Superior temporal gyrus (tissue), 1 donor: Measurements from ENCODE around the gene PROSER1.
"Not testable (repeated sequence)": the region's sequence is repeated elsewhere in the genome, so short reads cannot be mapped to it uniquely, and the experiment has no call there.

ENCODE experiments used
- DNase-seq: peaks from one replicate; pipeline ENCODE4 v3.0.0-alpha.2; 2016; ENCODE audit errors: extremely low spot score

PROSER1 gene

GRCh38 chr13:39037880-39038568, at the start of gene PROSER1, which contains the start of gene NHLRC3:
TSS of gene PROSER1 (minus strand) at chr13:39038089. CDS start at chr13:39037242, 847 bp downstream.
TSS of gene NHLRC3 (plus strand) at chr13:39038456. CDS start at chr13:39038640, 184 bp downstream.
- DNase-seq: peak; percentile 99

DNA sequence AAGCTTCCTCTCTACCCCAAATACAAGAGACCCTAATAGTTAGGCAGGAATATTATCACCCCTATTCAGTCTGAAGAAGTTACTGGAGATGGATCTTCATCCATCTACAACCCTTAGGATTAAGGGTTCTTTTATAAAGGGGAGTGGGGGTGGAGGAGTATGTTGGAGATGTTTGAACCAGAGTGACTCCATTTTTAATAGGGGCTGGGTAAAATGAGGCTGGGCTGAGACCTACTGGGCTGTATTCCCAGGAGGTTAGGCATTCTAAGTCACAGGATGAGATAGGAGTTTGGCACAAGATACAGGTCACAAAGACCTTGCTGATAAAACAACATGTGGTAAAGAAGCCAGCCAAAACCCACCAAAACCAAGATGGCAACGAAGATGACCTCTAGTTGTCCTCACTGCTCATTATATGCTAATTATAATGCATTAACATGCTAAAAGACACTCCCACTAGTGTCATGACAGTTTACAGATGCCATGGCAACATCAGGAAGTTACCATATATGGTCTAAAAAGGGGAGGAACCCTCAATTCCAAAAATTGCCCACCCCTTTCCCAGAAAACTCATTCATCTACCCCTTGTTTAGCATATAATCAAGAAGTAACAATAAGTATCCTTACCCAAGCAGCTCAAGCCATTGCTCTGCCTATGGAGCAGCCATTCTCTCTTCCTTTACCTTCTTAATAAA, 48.5 kb upstream of the PROSER1 start:
- DNase-seq: not testable (repeated sequence)

GRCh38 chr13:39073983-39074382, 36.1 kb upstream of the PROSER1 start:
- no peak for DNase-seq

DNA sequence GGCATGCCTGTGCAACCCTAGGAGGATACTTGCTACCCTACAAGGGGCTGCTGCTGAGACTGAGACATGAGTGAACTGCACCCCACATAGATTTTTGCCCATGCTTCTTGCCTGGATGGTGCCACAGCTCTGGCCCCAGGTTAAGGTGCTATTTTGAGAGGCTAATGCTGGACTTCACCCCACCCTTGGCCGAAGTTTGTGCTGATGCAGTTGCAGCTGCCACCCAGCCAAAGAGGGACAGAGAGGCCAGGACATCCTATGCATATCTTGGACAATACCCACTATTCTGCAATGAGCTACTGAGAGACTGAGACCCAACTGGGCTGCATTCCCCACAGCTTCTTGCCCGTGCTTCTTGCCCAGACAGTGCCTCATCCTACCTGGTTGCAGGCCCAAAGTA, 35.0 kb upstream of the PROSER1 start:
- no peak for DNase-seq

GRCh38 chr13:39062004-39062403, 24.1 kb upstream of the PROSER1 start:
- DNase-seq: no peak

DNA sequence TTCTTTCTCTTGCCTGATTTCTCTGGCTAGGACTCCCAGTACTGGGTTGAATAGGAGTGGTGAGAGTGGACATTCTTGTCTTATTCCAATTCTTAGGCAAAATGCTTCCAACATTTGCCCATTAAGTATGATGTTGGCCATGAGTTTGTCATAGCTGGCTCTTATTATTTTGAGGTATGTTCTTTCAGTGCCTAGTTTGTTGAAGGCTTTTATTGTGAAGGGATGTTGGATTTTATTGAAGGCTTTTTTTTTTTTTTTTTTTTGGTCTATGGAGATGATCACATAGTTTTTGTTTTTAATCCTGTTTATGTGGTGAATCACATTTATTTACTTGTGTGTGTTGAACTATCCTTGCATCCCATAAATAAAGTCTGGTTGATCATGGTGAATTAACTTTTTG, 20.2 kb upstream of the PROSER1 start:
- no peak for DNase-seq

DNA sequence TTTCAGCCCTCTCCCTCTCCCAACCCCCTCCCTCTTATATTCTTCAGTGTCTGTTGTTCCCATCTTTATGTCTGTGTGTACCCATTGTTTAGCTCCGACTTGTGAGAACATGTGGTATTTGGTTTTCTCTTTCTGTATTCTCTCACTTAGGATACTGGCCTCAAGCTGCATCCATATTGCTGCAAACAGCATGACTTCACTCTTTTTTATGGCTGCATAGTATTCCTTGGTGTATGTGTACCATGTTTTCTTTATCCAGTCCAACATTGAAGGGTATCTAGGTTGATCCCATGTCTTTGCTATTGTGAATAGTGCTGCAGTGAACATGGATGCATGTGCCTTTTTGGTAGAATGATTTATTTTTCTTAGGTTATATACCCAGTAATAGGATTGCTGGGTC, 18.1 kb upstream of the PROSER1 start:
- no peak for DNase-seq

GRCh38 chr13:39054112-39054511, 16.2 kb upstream of the PROSER1 start:
- peak; percentile 63 for DNase-seq

- no peak for DNase-seq
Measured at GRCh38 chr13:39052944-39053343, 15.1 kb upstream of the PROSER1 start.

- DNase-seq: peak; percentile 88
Measured at GRCh38 chr13:39051157-39051556, 13.3 kb upstream of the PROSER1 start.

DNA sequence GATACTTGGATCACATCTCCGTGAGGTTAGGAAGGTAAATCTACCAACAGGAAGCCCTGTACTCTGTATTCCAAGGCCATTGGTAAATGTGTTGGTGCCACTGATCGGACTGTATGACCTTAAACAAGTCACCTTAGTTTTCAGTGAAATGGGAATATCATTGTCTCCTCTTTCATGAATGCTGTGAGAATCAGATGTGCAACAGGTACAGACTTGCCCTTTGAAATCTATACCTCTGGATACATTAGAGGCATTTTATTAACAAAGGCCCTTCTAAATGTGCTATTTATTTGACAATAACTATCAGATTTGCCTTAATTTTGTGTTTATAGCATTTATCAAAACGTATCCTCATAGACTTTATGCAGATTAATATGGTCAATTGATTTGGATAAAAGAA, 11.4 kb upstream of the PROSER1 start:
- no peak for DNase-seq

GRCh38 chr13:39048806-39049205, 10.9 kb upstream of the PROSER1 start:
- DNase-seq: no peak

DNA sequence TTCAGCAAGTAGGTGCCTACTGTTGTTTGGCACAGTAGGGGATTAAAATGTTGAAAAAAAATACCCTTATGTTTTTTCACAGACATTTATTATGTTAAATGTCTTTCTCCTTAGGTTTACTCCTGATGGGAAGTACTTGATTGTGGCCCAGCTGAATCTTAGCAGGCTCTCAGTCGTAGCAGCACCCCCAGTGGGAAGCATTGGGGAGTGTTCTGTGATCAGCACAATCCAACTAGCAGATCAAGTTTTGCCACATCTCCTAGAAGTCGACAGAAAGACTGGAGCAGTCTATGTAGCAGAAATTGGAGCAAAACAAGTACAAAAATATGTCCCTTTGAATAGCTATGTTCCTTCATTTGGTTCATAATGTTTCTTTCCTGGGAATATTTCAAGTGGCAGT, 9.7 kb upstream of the PROSER1 start:
- peak; percentile 59 for DNase-seq

DNA sequence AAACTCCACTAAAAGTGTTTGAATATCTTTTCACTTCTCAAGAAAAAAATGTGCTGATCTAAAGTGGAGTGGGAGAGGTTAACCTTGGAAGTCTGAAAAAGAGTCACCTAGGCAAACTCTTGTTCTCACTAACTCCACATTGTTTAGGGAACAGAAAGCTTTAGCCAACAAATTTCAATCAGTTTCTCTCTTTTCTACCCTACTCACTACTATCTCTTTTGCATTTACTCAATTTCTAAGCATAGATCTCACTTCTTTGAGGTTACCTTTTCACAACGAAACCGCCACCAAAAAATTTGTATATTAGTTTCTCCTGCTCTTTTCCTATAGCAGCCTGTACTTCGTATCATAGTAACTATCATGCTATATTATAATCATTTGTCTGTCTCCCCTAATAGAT, 6.6 kb upstream of the PROSER1 start:
- no peak for DNase-seq

DNA sequence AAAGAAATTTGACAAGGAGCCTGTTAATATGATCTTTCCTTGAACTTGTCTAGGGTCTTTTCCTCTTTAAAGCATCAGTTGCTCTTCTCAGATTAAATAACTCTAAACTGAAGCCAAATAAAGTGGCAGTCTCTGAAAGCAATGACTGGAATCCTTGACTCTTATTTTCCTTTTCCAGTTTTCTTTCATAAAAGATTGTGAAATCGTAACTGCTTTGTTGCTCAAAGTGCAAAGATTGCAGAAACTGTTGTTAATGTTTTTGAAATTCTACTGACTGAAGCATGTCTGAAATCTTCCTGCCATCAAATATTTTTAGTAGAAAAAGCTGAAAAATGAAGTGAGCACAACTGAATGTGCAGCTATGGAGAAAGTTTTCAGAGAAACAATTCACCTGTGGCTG, 2.3 kb upstream of the PROSER1 start:
- no peak for DNase-seq

GRCh38 chr13:39039041-39039440, 1.2 kb upstream of the PROSER1 start:
- DNase-seq: no peak

DNA sequence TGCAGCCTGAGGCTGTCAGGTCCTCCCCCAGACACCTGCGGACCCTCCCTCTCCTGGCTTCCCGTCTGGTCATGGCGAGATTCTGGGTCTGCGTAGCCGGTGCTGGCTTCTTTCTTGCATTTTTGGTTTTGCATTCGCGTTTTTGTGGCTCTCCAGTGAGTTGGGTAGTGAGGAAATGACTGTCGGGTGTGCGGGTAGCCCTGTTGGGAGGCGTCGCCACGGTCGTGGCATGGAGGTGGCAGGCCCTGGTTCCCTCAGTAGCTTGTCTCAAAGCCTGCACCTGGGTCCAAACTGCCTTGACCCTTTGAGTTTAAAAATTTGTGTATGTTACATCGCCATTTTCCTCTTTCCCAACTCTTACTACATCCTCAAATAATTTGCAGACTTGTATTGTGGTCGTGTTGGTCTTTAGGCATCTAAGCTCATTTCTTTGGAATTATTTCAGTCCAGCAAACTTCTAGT, 711 bp upstream of the PROSER1 start:
- no peak for DNase-seq

DNA sequence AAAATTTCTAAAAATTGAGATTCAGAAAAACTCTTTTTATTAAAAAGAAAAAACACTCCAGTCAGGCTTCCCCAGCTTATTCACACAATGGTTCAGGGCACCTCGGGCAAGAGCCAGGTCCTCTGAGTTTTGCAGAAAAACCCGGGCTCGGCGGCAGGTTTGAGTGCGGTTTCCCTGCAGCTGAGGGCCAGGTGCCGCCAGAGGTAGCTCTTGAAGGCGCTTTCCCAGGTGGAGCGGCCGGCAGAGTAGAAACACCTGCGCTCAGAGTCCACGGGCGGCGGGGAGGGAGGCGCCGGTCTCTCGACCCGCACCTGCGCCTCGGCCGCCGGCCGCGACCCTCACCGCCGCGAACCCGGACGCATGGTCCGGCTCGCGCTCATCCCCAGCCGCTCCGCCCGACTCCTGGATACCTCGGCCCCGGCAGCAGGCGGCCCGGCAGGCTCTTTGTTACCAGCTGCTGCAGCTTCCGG, 444 bp downstream of the PROSER1 start:
- DNase-seq: no peak

DNA sequence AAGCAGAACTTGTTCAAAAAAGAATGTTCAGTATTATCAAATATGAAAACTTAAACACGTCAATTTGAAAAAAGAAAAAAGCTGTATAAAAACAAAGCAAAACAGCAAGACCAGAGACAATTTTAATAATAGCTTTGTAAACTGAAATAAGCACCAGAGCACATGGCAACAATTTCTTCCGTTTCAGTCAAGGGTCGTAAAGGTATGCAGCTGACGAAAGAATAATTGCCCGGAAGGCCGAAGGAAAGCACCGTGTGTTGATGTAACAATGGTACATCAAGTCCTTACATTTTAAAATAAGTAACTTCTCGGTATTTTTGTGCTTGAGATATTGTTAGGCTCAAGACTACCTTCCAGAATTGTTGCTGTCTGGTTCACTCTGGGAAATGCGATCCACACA, 1.7 kb downstream of the PROSER1 start:
- no peak for DNase-seq

DNA sequence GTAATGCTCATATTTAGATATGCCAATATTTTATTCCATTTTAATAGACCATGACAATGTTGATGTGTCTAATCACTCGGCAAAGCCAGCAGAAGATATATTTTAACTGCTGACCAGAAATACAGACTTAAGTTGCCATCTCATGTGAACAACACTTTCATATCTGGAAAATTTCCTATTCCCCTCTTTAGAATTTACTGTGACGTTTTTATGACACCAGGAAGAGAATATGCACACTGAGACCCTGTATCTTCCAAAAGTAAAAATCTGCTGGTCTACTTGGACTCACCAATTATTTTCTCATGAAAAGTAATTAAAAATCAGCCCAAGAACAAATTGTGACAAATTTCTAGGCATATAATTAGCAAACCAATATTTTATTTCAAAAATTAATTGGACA, 2.1 kb downstream of the PROSER1 start:
- DNase-seq: no peak

DNA sequence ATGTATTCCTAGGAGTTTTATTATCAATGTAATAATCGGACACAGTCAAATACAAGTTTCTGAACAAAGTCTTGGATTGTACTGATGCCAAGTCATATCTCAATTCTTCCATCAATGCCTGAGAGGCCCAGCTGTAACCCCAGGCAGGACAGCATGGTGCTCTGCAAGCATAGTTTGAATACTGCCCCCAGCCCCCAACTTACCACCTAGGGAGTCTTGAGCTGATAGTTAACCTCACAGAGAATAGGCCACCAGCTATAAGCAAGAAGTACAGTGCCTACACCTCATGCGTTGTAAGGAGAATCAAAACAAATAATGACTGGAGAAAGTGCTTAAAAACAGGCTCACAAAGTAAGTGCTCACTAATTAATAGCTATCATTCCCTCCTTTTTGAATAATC, 2.7 kb downstream of the PROSER1 start:
- no peak for DNase-seq

DNA sequence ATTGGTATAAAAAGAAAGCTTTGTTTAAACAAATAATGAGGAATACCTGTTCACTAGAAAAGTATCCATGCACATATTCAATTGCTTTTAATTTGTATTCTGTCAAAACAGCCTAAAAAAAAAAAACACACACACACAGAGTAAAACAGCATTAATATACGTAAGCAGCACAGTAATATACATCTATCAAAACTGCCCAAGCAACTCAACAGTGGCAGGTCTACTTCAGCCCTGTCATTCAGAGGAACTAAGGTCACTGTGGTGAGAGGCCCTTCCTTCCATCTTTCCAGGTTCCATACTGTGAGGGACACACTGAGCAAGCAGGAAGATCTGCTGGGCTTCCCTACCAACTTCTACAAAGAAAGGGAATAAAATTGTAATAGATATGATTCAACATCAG, 3.8 kb downstream of the PROSER1 start:
- DNase-seq: no peak

DNA sequence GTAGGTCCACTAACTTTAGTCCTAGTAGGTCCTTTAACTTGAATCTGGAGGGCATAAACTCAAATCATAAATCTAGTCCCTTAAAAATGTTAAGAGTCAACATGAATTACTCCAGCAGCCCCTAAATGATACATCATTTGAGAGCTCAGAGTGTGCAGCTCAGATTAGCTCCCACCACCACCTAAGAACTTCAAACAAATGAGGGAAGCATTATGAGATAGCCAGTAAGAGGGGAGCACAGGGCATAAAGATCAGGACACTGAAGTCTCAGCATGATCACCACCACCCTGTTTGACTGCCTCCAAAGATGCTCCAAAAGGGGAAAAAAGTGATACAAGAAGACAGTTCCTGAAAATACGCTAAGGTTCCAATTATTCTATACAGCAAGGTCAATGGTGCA, 5.7 kb downstream of the PROSER1 start:
- DNase-seq: no peak
